ENCODE data around the gene FANCD2OS. TPM values are rescaled to one million over a fixed set of nuclear protein-coding genes. Genes with fewer than 3 reads are reported as not detected.

Gene FANCD2OS
- not detected for total RNA-seq
- not detected for polyA plus RNA-seq
- long read RNA-seq, donor 1: 0 reads
- long read RNA-seq, donor 2: 0 reads

- Histone ChIP-seq H3K36me3 (ENCODE audit: insufficient read depth in 1 of 2, low read depth in 1 of 2) (no peaks in the 10 kb centered on the region), H3K4me1 (no peaks in the 10 kb centered on the region), H3K27me3 (ENCODE audit: insufficient read depth in 3 of 3, low read length in 2 of 3) (no peaks in the 10 kb centered on the region), H3K27ac (no peak within 1 kb of the TSS), H3K4me3 (no peak within 1 kb of the TSS), H3K9me3 (no peaks in the 10 kb centered on the region)
- TF ChIP-seq CTCF (IDR thresholded peaks at IDR 0.05): no peak
- DNase-seq: no peak
- intact Hi-C loops (cut with DNase I): no loop called here
- 65 to 80% (median 77%) methylated on average over 28 of the region's 28 CpGs for WGBS, 3 donors
- no peak for ATAC-seq
Measured at GRCh38 chr3:10108091-10108490, at the start of gene FANCD2OS. Gene FANCD2OS (minus strand): TSS chr3:10108255. CDS start chr3:10104774, 3,481 bp downstream.

- WGBS, 3 donors: 28 to 40% (median 34%) methylated on average over 4 of the region's 4 CpGs
- Histone ChIP-seq H3K4me3 (no peak overlapping the region), H3K4me1 (no peaks in the 10 kb centered on the region), H3K36me3 (ENCODE audit: insufficient read depth in 1 of 2, low read depth in 1 of 2) (peaks cover 2 to 33% of the 10 kb centered on the region in 2 donors), H3K9me3 (no peaks in the 10 kb centered on the region), H3K27ac (no peak overlapping the region), H3K27me3 (ENCODE audit: insufficient read depth in 3 of 3, low read length in 2 of 3) (no peaks in the 10 kb centered on the region)
- ATAC-seq (no peak), DNase-seq (no peak)
- intact Hi-C loops (cut with DNase I): no loop called here
- TF ChIP-seq CTCF (IDR thresholded peaks at IDR 0.05): no peak
Measured at GRCh38 chr3:10157031-10157430, 49.0 kb upstream of the FANCD2OS start.

GRCh38 chr3:10155658-10156057, 47.6 kb upstream of the FANCD2OS start:
- no peak overlapping the region for H3K4me3 ChIP-seq
- TF ChIP-seq CTCF (IDR thresholded peaks at IDR 0.05): no peak
- H3K36me3 ChIP-seq (ENCODE audit: insufficient read depth in 1 of 2, low read depth in 1 of 2): peaks cover 2 to 47% of the 10 kb centered on the region in 2 donors
- ATAC-seq (no peak), DNase-seq (no peak)
- H3K27ac ChIP-seq: no peak overlapping the region
- no peaks in the 10 kb centered on the region for H3K9me3 ChIP-seq
- intact Hi-C loops (cut with DNase I): no loop called here
- no peaks in the 10 kb centered on the region for H3K4me1 ChIP-seq
- H3K27me3 ChIP-seq (ENCODE audit: insufficient read depth in 3 of 3, low read length in 2 of 3): no peaks in the 10 kb centered on the region
- WGBS, 3 donors: 93 to 95% (median 94%) methylated on average over 4 of the region's 4 CpGs

- 85 to 90% (median 85%) methylated on average over 4 of the region's 4 CpGs for WGBS, 3 donors
- Histone ChIP-seq H3K27ac (no peak overlapping the region), H3K36me3 (ENCODE audit: insufficient read depth in 1 of 2, low read depth in 1 of 2) (peaks cover 4 to 52% of the 10 kb centered on the region in 2 donors), H3K9me3 (no peaks in the 10 kb centered on the region), H3K4me1 (no peaks in the 10 kb centered on the region), H3K27me3 (ENCODE audit: insufficient read depth in 3 of 3, low read length in 2 of 3) (no peaks in the 10 kb centered on the region), H3K4me3 (no peak overlapping the region)
- intact Hi-C loops (cut with DNase I): no loop called here
- no peak for TF ChIP-seq CTCF (IDR thresholded peaks at IDR 0.05)
- ATAC-seq (peak in 1 of 4 donors; percentile 15), DNase-seq (no peak)
Measured at GRCh38 chr3:10155123-10155472, 47.0 kb upstream of the FANCD2OS start.
